Suprapubic skin (tissue), 4 donors: Measurements from ENCODE around the gene TARBP1.

Source experiments
- CTCF ChIP-seq, 2 donors: fragments of 200-600 bp in 1 of 2; fragments of 450-650 bp in 1 of 2; sonication (generic) in 1 of 2; IDR thresholded peaks; one replicate each; pipeline ENCODE4 v1.5.1; 2016 to 2019; ENCODE audit warnings: antibody characterized with exemption in 2 of 2, mild to moderate bottlenecking in 1 of 2, moderate library complexity in 1 of 2
- EP300 ChIP-seq: sonication (generic); formaldehyde crosslinking; IDR thresholded peaks from one replicate; pipeline ENCODE4 v1.6.1; 2017; ENCODE audit warnings: antibody characterized with exemption
- POLR2A ChIP-seq, 2 donors: fragments of 450-650 bp; IDR thresholded peaks; one replicate each; pipeline ENCODE4 v1.6.1; 2017; ENCODE audit warnings: antibody characterized with exemption in 2 of 2, mild to moderate bottlenecking in 2 of 2, moderate library complexity in 2 of 2
- POLR2AphosphoS5 ChIP-seq, 3 donors: sonication (generic); formaldehyde crosslinking; IDR thresholded peaks; one replicate each; pipeline ENCODE4 v1.6.1; 2017; ENCODE audit warnings: antibody characterized with exemption in 3 of 3

GRCh38 chr1:234509457-234510328 lies 30.7 kb upstream of the TARBP1 start:
- TF ChIP-seq POLR2A (IDR thresholded peaks at IDR 0.05), result no peak
- TF ChIP-seq CTCF (IDR thresholded peaks at IDR 0.05), result no peak
- TF ChIP-seq POLR2AphosphoS5 (IDR thresholded peaks at IDR 0.05), result no peak
- TF ChIP-seq EP300, result no peak
